Transverse colon (tissue), 4 donors: ENCODE results near the gene ELOVL1. TPM values are rescaled to one million over a fixed set of nuclear protein-coding genes. Genes with fewer than 3 reads are reported as not detected.

ENCODE experiments used
- DNase-seq: peaks from one replicate; pipeline ENCODE4 v3.0.0-alpha.2; 2019
- H3K27ac ChIP-seq, 4 donors: fragments of 200-600 bp; sonication (generic); 2 replicates each; pipeline ENCODE4 v1.5.1; 2016 to 2018; ENCODE audit warnings: inconsistent platforms in 4 of 4
- H3K27me3 ChIP-seq: fragments of 200-600 bp; sonication (generic); 2 replicates; pipeline ENCODE4 v1.5.1; 2017; ENCODE audit warnings: inconsistent platforms
- H3K36me3 ChIP-seq, 4 donors: fragments of 200-600 bp; sonication (generic); 2 replicates each; pipeline ENCODE4 v1.5.1; 2017 to 2019; ENCODE audit warnings: inconsistent platforms in 4 of 4
- H3K4me1 ChIP-seq, 4 donors: fragments of 200-600 bp; sonication (generic); 2 replicates each; pipeline ENCODE4 v1.5.1; 2017 to 2020; ENCODE audit warnings: inconsistent platforms in 4 of 4
- H3K4me3 ChIP-seq, 4 donors: fragments of 200-600 bp; sonication (generic); 1 replicate in 1 of 4; 2 replicates in 3 of 4; pipeline versions ENCODE4 v1.5.1 to v1.6.1; 2017 to 2019; ENCODE audit warnings: inconsistent platforms in 4 of 4
- H3K9me3 ChIP-seq, 2 donors: fragments of 200-600 bp; sonication (generic); 2 replicates each; pipeline ENCODE4 v1.5.1; 2017 to 2019; ENCODE audit warnings: inconsistent platforms in 2 of 2
- EP300 ChIP-seq: sonication (generic); formaldehyde crosslinking; IDR thresholded peaks from one replicate; pipeline ENCODE4 v1.6.1; 2017; ENCODE audit warnings: antibody characterized with exemption, low read depth
- POLR2A ChIP-seq: fragments of 450-650 bp; IDR thresholded peaks from one replicate; pipeline ENCODE4 v1.6.1; 2016; ENCODE audit warnings: antibody characterized with exemption, mild to moderate bottlenecking, moderate library complexity
- POLR2AphosphoS5 ChIP-seq, 3 donors: sonication (generic); formaldehyde crosslinking; IDR thresholded peaks; one replicate each; pipeline ENCODE4 v1.6.1; 2016; ENCODE audit warnings: antibody characterized with exemption in 3 of 3
- WGBS, 2 donors: methylation state at CpG; one replicate each; pipeline ENCODE4 v1.1.5; 2018; ENCODE audit warnings: low coverage in 1 of 2; 5-methylcytosine and 5-hydroxymethylcytosine counted together
- in situ Hi-C, 4 donors: fragments of 200-750 bp; cut with MboI; loops; one replicate each; pipeline versions ENCODE4 v1.15.0 to v1.15.1; 2017; ENCODE audit warnings: low sequenced_read_pairs in 3 of 4, low pct_ligation_motif_present in 1 of 4, low pct_unique_long_range_greater_than_20kb in 1 of 4
- intact Hi-C: fragments of 100-400 bp; cut with DNase I; formaldehyde crosslinking; loops from one replicate; pipeline ENCODE4 v1.15.1; 2023; ENCODE audit warnings: low total_unique reads
- total RNA-seq, 4 donors: library from RNA; depleted of rRNA; stranded (reverse); fragments of >200 nt; gene quantifications; one replicate each; pipeline ENCODE4 v1.1.0, GENCODE V29; 2016
- TF ChIP-seq, protein P1 (sequence below), 5 experiments: fragments of 200-600 bp in 3 of 5; fragments of 450-650 bp in 2 of 5; sonication (generic) in 3 of 5; IDR thresholded peaks; 1 replicate in 2 of 5; 2 replicates in 3 of 5; pipeline ENCODE4 v1.5.1; 2016 to 2017; ENCODE audit warnings: antibody characterized with exemption in 5 of 5, inconsistent platforms in 3 of 5, mild to moderate bottlenecking in 2 of 5, moderate library complexity in 1 of 5

Gene ELOVL1
- total RNA-seq, 4 donors from 2014 or later: 58.4 to 114 (median 99.5) TPM

DNA sequence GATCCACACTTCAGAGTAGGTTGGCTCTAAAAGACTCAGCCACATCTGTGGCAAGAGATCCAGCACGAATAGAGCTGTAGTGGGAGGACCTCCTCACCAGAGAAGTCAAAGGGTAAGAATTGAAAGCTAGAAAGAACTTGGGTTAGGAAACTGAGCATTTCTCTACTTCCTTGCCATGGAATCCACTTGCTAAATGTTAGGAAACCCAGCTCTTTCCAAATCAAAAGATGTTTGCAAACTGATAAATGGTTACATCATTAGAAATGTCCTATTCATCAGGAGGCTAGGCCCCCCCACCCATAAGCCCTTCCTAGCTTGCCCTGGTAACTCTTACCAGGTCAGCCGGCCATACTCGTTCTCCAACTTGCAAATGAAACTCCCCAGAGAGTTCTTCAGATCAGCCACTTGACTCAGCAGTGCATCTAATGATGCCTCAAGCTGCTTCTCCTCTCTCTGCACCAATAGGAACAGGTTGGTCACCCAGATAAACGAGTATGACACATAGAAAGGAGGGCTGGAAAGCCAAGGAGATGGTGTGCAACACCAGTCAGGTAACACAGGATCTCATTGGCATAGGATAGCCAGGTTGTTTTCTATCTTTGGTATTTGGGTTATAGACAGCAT, 20.3 kb upstream of the ELOVL1 start:
- Histone ChIP-seq H3K27me3 (no peaks in the 10 kb centered on the region), H3K9me3 (no peaks in the 10 kb centered on the region), H3K4me1 (peaks cover 14 to 32% (median 25%) of the 10 kb centered on the region in 4 donors), H3K36me3 (peaks cover 0 to 42% (median 16%) of the 10 kb centered on the region in 4 donors), H3K4me3 (no peak overlapping the region), H3K27ac (no peak overlapping the region)
- intact Hi-C loops: no loop called here
- in situ Hi-C loops: no loop called here
- no peak for DNase-seq
- WGBS, 2 donors: 71% methylated on average over 4 of the region's 4 CpGs; no CpG with 5 or more reads in 1 of the 2 donors
- TF ChIP-seq POLR2AphosphoS5 (IDR thresholded peaks at IDR 0.05) (no peak), EP300 (no peak)

DNA sequence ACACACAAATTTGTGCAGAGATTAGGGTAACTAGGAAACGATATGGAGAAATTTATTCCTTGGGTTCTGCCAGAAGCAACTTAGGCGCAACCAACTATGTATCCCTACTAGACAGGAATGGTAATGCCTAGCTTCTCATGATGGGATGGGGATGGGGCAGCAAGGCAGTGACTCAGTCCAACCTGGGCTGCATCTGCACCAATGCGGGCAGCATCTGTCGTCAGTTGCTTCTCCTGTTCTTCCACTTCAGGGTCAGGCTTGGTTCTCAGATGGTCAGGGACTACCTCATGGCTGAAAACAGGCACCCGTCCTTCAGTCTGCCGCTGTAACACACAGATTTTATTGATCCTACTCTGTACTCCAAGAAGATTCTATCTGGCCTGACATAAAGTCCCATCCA, 18.9 kb upstream of the ELOVL1 start:
- DNase-seq: no peak
- Histone ChIP-seq H3K4me3 (no peak overlapping the region), H3K36me3 (peaks cover 0 to 46% (median 16%) of the 10 kb centered on the region in 4 donors), H3K27me3 (no peaks in the 10 kb centered on the region), H3K27ac (no peak overlapping the region), H3K9me3 (no peaks in the 10 kb centered on the region), H3K4me1 (peaks cover 14 to 28% (median 25%) of the 10 kb centered on the region in 4 donors)
- intact Hi-C loops (no loop called here), in situ Hi-C loops (no loop called here)
- WGBS, 2 donors: 92% methylated on average over 6 of the region's 6 CpGs; no CpG with 5 or more reads in 1 of the 2 donors
- TF ChIP-seq POLR2AphosphoS5 (IDR thresholded peaks at IDR 0.05): no peak
- TF ChIP-seq EP300: no peak
- no peak for TF ChIP-seq POLR2A
- TF ChIP-seq, protein P1, sequence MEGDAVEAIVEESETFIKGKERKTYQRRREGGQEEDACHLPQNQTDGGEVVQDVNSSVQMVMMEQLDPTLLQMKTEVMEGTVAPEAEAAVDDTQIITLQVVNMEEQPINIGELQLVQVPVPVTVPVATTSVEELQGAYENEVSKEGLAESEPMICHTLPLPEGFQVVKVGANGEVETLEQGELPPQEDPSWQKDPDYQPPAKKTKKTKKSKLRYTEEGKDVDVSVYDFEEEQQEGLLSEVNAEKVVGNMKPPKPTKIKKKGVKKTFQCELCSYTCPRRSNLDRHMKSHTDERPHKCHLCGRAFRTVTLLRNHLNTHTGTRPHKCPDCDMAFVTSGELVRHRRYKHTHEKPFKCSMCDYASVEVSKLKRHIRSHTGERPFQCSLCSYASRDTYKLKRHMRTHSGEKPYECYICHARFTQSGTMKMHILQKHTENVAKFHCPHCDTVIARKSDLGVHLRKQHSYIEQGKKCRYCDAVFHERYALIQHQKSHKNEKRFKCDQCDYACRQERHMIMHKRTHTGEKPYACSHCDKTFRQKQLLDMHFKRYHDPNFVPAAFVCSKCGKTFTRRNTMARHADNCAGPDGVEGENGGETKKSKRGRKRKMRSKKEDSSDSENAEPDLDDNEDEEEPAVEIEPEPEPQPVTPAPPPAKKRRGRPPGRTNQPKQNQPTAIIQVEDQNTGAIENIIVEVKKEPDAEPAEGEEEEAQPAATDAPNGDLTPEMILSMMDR (IDR thresholded peaks at IDR 0.05): no peak

DNA sequence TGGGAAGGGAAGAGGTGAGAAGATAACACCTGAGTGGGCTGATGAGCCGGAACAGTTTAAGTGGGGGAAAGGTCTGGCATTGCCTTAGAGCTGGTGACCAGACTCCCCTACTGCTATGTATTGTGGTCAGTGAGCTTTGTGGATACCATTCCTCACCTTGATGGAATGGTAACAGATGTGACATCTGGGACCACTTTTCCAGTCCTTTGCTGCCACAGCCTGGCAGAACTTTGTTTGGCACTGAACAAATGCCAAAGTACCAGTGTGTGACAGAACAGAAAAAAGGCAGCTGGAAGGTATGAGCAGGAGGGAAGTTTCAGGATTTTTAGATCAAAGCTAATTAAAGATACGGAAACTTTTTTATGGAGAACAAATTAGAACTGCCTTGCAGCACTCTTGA, 15.6 kb upstream of the ELOVL1 start:
- H3K36me3 ChIP-seq: peaks cover 0 to 46% (median 16%) of the 10 kb centered on the region in 4 donors
- DNase-seq: no peak
- H3K4me3 ChIP-seq: no peak overlapping the region
- in situ Hi-C loops (no loop called here), intact Hi-C loops (no loop called here)
- whole genome bisulfite sequencing, 2 donors: 80 to 91% methylated on average over 1 to 2 of the region's 2 CpGs
- no peaks in the 10 kb centered on the region for H3K9me3 ChIP-seq
- TF ChIP-seq POLR2AphosphoS5 (IDR thresholded peaks at IDR 0.05) (no peak), EP300 (no peak)
- TF ChIP-seq, protein P1 (IDR thresholded peaks at IDR 0.05): peak in 2 of 5 experiments; percentile 3 to 17
- H3K27me3 ChIP-seq: no peaks in the 10 kb centered on the region
- H3K4me1 ChIP-seq: peaks cover 2 to 10% (median 9%) of the 10 kb centered on the region in 4 donors
- H3K27ac ChIP-seq: no peak overlapping the region

DNA sequence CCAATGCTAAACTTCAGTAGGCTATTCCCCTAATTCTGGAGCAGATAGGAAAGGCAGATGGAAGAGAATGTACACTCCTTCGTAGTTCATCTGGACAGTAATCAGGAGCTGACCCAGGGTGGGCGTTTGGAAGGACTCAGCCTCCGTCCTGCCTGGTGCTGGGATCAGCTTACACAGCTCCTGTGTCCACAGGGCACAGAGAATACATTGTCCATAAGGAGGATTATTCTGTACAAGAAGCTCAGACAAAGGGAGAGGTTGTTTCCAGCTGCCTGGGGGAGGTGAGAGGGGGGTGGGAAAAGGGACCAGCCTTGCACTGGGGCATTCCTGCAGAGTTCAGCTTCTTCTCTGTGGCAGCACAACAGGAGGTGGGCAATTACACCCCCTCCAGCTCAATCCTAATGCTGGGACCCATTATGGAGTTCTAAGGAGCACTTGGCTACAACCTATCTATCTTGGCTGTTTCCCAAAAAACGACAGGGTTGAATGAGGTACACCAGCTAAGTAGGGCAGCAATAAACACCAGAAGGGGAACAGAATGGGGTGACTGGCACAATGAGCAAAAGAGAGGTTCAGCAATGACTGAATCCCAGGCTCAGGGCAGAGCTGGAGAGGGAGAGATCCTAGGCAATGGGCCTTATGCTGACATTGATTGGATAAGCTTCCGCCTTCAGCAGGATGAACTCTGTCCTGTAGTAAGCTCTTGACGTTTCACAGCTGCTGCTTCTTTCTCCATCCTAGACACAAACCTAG, 14.4 kb upstream of the ELOVL1 start:
- peak overlapping the region in 1 of 4 donors; percentile 14 for H3K27ac ChIP-seq
- 67 to 69% methylated on average over 1 to 6 of the region's 6 CpGs for WGBS, 2 donors
- in situ Hi-C loops: no loop called here

More for the DNA sequence above, 14.4 kb upstream of the ELOVL1 start:
- no peak for DNase-seq
- Histone ChIP-seq H3K36me3 (peaks cover 0 to 43% (median 16%) of the 10 kb centered on the region in 4 donors), H3K27me3 (no peaks in the 10 kb centered on the region), H3K4me1 (no peaks in the 10 kb centered on the region), H3K9me3 (no peaks in the 10 kb centered on the region), H3K4me3 (no peak overlapping the region)
- intact Hi-C loops: no loop called here
- TF ChIP-seq POLR2A (no peak), POLR2AphosphoS5 (IDR thresholded peaks at IDR 0.05) (no peak), EP300 (no peak)
- TF ChIP-seq, protein P1 (IDR thresholded peaks at IDR 0.05): no peak
